Endothelial cell of umbilical vein (primary cell): ENCODE results near the gene POGZ. TPM values are rescaled to one million over a fixed set of nuclear protein-coding genes. Genes with fewer than 3 reads are reported as not detected.

Experiments
- BruUV-seq: library from RNA; stranded (reverse); fragments of 400-500 nt; replicated peaks from 2 replicates; lab custom pipeline; 2021; lab: Mats Ljungman, UMichigan
- CTCF ChIA-PET: fragments of 300-600, 350-600 bp; sonication (Branson Sonifier 250); formaldehyde crosslinking; loops from one replicate; lab custom pipeline; 2021; ENCODE audit warnings: antibody characterized with exemption, inconsistent platforms; lab: Charles Lee
- POLR2A ChIA-PET: fragments of 300-600, 350-600 bp; sonication (Branson Sonifier 250); formaldehyde crosslinking; loops from one replicate; lab custom pipeline; 2021; ENCODE audit warnings: antibody characterized with exemption, inconsistent platforms; lab: Charles Lee
- DNase-seq: peaks from one replicate; pipeline ENCODE4 v3.0.0-alpha.2; 2011; ENCODE audit warnings: low read depth, low spot score
- FAIRE-seq: peaks from 2 replicates; lab custom pipeline; 2011; peaks lifted over from hg19 to GRCh38; lab: Jason Lieb, UNC
- H2AFZ ChIP-seq: 2 replicates; pipeline ENCODE4 v1.6.0; 2012; ENCODE audit warnings: low read depth, low read length, control low read depth, inconsistent platforms
- H3K27ac ChIP-seq: 2 replicates; pipeline ENCODE4 v1.5.1; 2011; ENCODE audit warnings: low read depth, mild to moderate bottlenecking, control low read depth, low read length, moderate library complexity; ENCODE audit not compliant: insufficient read depth
- H3K27me3 ChIP-seq, 2 experiments: 2 replicates each; pipeline versions ENCODE4 v1.6.0 to v1.6.1; 2011; ENCODE audit warnings: low read length in 2 of 2, mixed read lengths in 1 of 2; ENCODE audit not compliant: control insufficient read depth in 2 of 2, insufficient read depth in 2 of 2
- H3K36me3 ChIP-seq, 2 experiments: 2 replicates in 1 of 2; 3 replicates in 1 of 2; pipeline ENCODE4 v1.5.1; 2011; ENCODE audit warnings: low read length in 2 of 2, mild to moderate bottlenecking in 1 of 2, moderate library complexity in 1 of 2; ENCODE audit not compliant: control insufficient read depth in 2 of 2, insufficient read depth in 2 of 2; ENCODE audit errors: extremely low read depth in 1 of 2
- H3K4me1 ChIP-seq: 3 replicates; pipeline ENCODE4 v1.5.1; 2011; ENCODE audit warnings: mild to moderate bottlenecking, low read length; ENCODE audit not compliant: control insufficient read depth, insufficient read depth; ENCODE audit errors: extremely low read depth
- H3K4me2 ChIP-seq: 2 replicates; pipeline ENCODE4 v1.6.1; 2011; ENCODE audit warnings: low read length, control low read depth, mixed read lengths; ENCODE audit not compliant: insufficient read depth
- H3K4me3 ChIP-seq, 3 experiments: fragments of 200-600 bp in 1 of 3; sonication (generic), shearing (Covaris generic) in 1 of 3; replicated peaks in 1 of 3; 2 replicates each; pipeline ENCODE4 v1.5.1; 2011 to 2016; ENCODE audit warnings: control low read depth in 3 of 3, low read length in 3 of 3, mild to moderate bottlenecking in 2 of 3, inconsistent platforms in 1 of 3, low read depth in 1 of 3, moderate library complexity in 1 of 3; ENCODE audit not compliant: insufficient read depth in 1 of 3
- H3K79me2 ChIP-seq: 2 replicates; pipeline ENCODE4 v1.6.0; 2012; ENCODE audit warnings: low read length, inconsistent platforms; ENCODE audit not compliant: control insufficient read depth, insufficient read depth
- H3K9ac ChIP-seq: replicated peaks from 2 replicates; pipeline ENCODE3; 2011; ENCODE audit warnings: low read length, control low read depth; ENCODE audit not compliant: insufficient read depth; ENCODE audit errors: extremely low read depth
- H3K9me1 ChIP-seq: replicated peaks from 3 replicates; pipeline ENCODE4 v1.6.0; 2011; ENCODE audit warnings: mild to moderate bottlenecking, low read length; ENCODE audit not compliant: control insufficient read depth, insufficient read depth; ENCODE audit errors: extremely low read depth
- H3K9me3 ChIP-seq: replicated peaks from 2 replicates; pipeline ENCODE4 v1.5.1; 2012; ENCODE audit warnings: low read length, inconsistent platforms; ENCODE audit not compliant: control insufficient read depth, insufficient read depth
- H4K20me1 ChIP-seq: replicated peaks from 2 replicates; pipeline ENCODE3; 2011; ENCODE audit warnings: mild to moderate bottlenecking, low read length; ENCODE audit not compliant: control insufficient read depth, insufficient read depth; ENCODE audit errors: extremely low read depth
- CTCF ChIP-seq, 2 donors: IDR thresholded peaks; 1 replicate in 1 of 2; 2 replicates in 1 of 2; pipeline ENCODE4 v1.5.1; 2011; ENCODE audit warnings: low read length in 2 of 2, mild to moderate bottlenecking in 2 of 2, moderate library complexity in 2 of 2, control low read depth in 1 of 2, inconsistent platforms in 1 of 2, low read depth in 1 of 2; ENCODE audit not compliant: insufficient read depth in 1 of 2; ENCODE audit errors: extremely low read depth in 1 of 2
- FOS ChIP-seq: IDR thresholded peaks from 2 replicates; pipeline ENCODE4 v1.6.1; 2011; ENCODE audit warnings: mild to moderate bottlenecking, low read length, moderate library complexity, borderline replicate concordance; ENCODE audit not compliant: insufficient read depth
- JUN ChIP-seq: IDR thresholded peaks from 2 replicates; pipeline ENCODE4 v1.6.1; 2011; ENCODE audit warnings: borderline replicate concordance, low read depth; ENCODE audit not compliant: insufficient read length, insufficient read depth
- POLR2AphosphoS5 ChIP-seq: IDR thresholded peaks from 2 replicates; pipeline ENCODE4 v1.6.1; 2012; ENCODE audit warnings: low read depth, mild to moderate bottlenecking, control low read depth, low read length, moderate library complexity; ENCODE audit not compliant: insufficient read depth
- dilution Hi-C: fragments of 300-500 bp; cut with MboI; formaldehyde crosslinking; loops from one replicate; pipeline ENCODE4 v1.15.0; 2019; ENCODE audit warnings: low sequenced_read_pairs; ENCODE audit not compliant: extremely low pct_ligation_motif_present
- intact Hi-C: fragments of 100-400 bp; cut with micrococcal nuclease; formaldehyde crosslinking; loops from one replicate; pipeline ENCODE4 v1.10.0; 2022
- polyA plus RNA-seq, 4 experiments: library from polyadenylated mRNA; depleted of rRNA in 3 of 4; stranded (reverse) in 3 of 4; unstranded in 1 of 4; fragments of >200 nt; gene quantifications; 2 replicates each; pipeline versions ENCODE4 v1.2.1 to v1.2.3, GENCODE V29; 2011 to 2012; ENCODE audit warnings: missing spikeins in 1 of 4
- total RNA-seq: library from RNA; stranded (reverse); gene quantifications from 2 replicates; pipeline ENCODE4 v1.2.3, GENCODE V29; 2021
- TF ChIP-seq, protein P1 (sequence below): IDR thresholded peaks from 2 replicates; pipeline ENCODE4 v1.6.1; 2011; ENCODE audit not compliant: insufficient read depth, insufficient read length

POGZ gene
- total and polyA plus RNA-seq, 2 donors (not counting 3 experiments of a cell fraction or from before 2014, with no cell fraction given), result 50.7 to 96.7 TPM

DNA sequence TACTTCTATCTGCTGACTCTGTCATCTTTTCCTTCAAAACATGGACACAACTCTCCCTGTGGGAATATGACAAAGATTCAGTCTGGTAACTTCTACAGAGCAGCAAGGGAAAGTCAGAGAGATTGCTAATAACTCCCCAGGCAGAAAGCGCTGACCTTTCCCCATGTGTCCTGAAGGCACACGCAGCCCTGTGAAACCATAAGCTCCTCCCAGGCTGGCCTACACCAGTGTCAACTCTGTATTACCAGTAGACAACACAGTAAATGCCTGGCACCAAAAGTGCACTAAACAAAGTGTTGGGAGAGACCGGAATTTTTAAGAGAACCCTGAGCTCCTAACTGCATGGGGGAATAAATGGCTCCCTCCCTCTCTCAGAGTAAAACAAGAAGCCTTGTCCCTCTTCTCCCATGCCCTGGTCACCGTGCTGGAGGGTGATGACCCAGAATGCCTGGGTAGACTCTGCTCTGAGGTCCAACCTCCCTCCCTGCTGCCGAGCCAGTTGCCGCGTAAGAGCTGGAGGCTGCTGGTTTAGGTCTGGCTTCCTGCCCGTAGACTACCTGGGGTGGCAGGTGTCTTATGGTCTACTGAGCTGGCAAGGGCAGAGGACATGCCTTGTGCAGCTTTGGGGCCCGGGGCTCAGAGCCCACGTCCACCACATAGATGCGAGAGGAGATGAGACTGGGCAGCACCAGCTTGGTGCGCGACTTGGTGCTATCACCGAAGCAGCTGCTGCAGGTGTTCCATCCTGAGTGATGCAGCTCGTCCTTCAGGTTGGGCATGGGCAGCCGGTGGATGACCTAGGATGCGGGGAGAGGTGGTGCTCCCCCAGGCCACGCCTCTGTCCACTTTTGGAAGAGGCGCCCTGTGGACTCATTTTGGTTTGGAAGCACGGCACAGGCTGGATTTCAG is 90.6 kb downstream of the POGZ start:
- Histone ChIP-seq H2AFZ (no peak overlapping the region), H3K9me3 (no peaks in the 10 kb centered on the region), H3K79me2 (no peaks in the 10 kb centered on the region), H3K9me1 (no peaks in the 10 kb centered on the region), H4K20me1 (no peaks in the 10 kb centered on the region), H3K27me3 (no peaks in the 10 kb centered on the region), H3K4me1 (peaks cover 8% of the 10 kb centered on the region), H3K4me3 (no peak overlapping the region), H3K27ac (no peak overlapping the region), H3K36me3 (no peaks in the 10 kb centered on the region), H3K4me2 (no peak overlapping the region), H3K9ac (no peak overlapping the region)
- intact Hi-C loops (no loop called here), dilution Hi-C loops (no loop called here)
- ChIA-PET POLR2A (no interaction called here), CTCF (interaction anchor here (1.0 to 2.0 kb wide), 3 partner anchors 9 to 68 kb away, joined by 3 to 10 read pairs (median 3); no protein-coding TSS in a partner anchor)
- no TSS peak for BruUV-seq
- DNase-seq (no peak), FAIRE-seq (no peak)
- TF ChIP-seq JUN, result no peak
- TF ChIP-seq, protein P1, sequence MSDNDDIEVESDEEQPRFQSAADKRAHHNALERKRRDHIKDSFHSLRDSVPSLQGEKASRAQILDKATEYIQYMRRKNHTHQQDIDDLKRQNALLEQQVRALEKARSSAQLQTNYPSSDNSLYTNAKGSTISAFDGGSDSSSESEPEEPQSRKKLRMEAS, result no peak
- TF ChIP-seq FOS, result no peak
- no peak for TF ChIP-seq POLR2AphosphoS5
- TF ChIP-seq CTCF (IDR thresholded peaks at IDR 0.05; ENCODE audit: extremely low read depth in 1 of 2, insufficient read depth in 1 of 2, low read depth in 1 of 2, low read length in 2 of 2), result no peak
